Aorta (tissue), 5 donors: ENCODE data around the gene PCDHGA6. TPM values are rescaled to one million over a fixed set of nuclear protein-coding genes. Genes with fewer than 3 reads are reported as not detected.
"Not testable (repeated sequence)": the region's sequence is repeated elsewhere in the genome, so short reads cannot be mapped to it uniquely, and the experiment has no call there.

ENCODE experiments used
- ATAC-seq: fragments of 200-7000 bp; cut with Tn5 transposase; one replicate; pipeline ENCODE4 v1.9.1; 2022; ENCODE audit warnings: moderate library complexity; ENCODE audit not compliant: low FRiP score
- DNase-seq, 2 donors: peaks; one replicate each; pipeline ENCODE4 v3.0.0-alpha.2; 2020
- H3K27ac ChIP-seq, 2 donors: one replicate each; pipeline ENCODE4 v1.5.1; 2013; ENCODE audit warnings: low read length in 2 of 2, mild to moderate bottlenecking in 2 of 2, moderate library complexity in 2 of 2, control low read depth in 1 of 2, inconsistent platforms in 1 of 2, low read depth in 1 of 2
- H3K27me3 ChIP-seq, 2 donors: one replicate each; pipeline ENCODE4 v1.6.1; 2013; ENCODE audit warnings: control low read depth in 1 of 2, low read length in 1 of 2, mild to moderate bottlenecking in 1 of 2, moderate library complexity in 1 of 2; ENCODE audit not compliant: insufficient read depth in 2 of 2, control insufficient read depth in 1 of 2
- H3K36me3 ChIP-seq, 2 donors: one replicate each; pipeline ENCODE4 v1.6.1; 2013; ENCODE audit warnings: control low read depth in 1 of 2, low read length in 1 of 2, mild to moderate bottlenecking in 1 of 2; ENCODE audit not compliant: insufficient read depth in 2 of 2, control insufficient read depth in 1 of 2
- H3K4me1 ChIP-seq, 2 donors: one replicate each; pipeline ENCODE4 v1.6.1; 2013; ENCODE audit warnings: low read length in 2 of 2, control low read depth in 1 of 2, mild to moderate bottlenecking in 1 of 2, moderate library complexity in 1 of 2; ENCODE audit not compliant: insufficient read depth in 2 of 2, control insufficient read depth in 1 of 2
- H3K4me3 ChIP-seq, 2 donors: one replicate each; pipeline ENCODE4 v1.5.1; 2013; ENCODE audit warnings: low read length in 2 of 2, control low read depth in 1 of 2, mild to moderate bottlenecking in 1 of 2
- H3K9me3 ChIP-seq: one replicate; pipeline ENCODE4 v1.6.1; 2013; ENCODE audit warnings: mild to moderate bottlenecking, low read length; ENCODE audit not compliant: control insufficient read depth
- WGBS, 2 donors: extraction: QIAGEN DNeasy Blood & Tissue Kit; methylation state at CpG; one replicate each; pipeline ENCODE4 v1.1.7; 2013; 5-methylcytosine and 5-hydroxymethylcytosine counted together
- intact Hi-C, 2 donors: fragments of 100-400 bp; cut with DNase I; formaldehyde crosslinking; loops; one replicate each; pipeline versions ENCODE4 v1.14.2 to v1.15.0; 2022
- polyA plus RNA-seq, 2 donors: library from polyadenylated mRNA; stranded (reverse); fragments of 200-250 nt; gene quantifications; one replicate each; pipeline ENCODE4 v1.2.3, GENCODE V29; 2013
- total RNA-seq, 2 donors: library from RNA; stranded (reverse); fragmentation: NEBNext Ultra II Directional; extraction: Animal tissue kit (Norgen Biotek cat#: 25700); gene quantifications; one replicate each; pipeline ENCODE4 v1.2.1, GENCODE V29; 2021
- donor health status: healthy with polysubstance abuse.
- donor health status: Bipolar disorder and iron deficiency.
- donor health status: DM: no; HTN: no; CAD: no.
- donor health status: DM: no; HTN: no; CAD: no.
- donor health status: DM: yes; HTN: yes; CAD: no.

The PCDHGA6 gene
- total and polyA plus RNA-seq, 4 donors = 0.38 to 12.0 (median 6.4) TPM

DNA sequence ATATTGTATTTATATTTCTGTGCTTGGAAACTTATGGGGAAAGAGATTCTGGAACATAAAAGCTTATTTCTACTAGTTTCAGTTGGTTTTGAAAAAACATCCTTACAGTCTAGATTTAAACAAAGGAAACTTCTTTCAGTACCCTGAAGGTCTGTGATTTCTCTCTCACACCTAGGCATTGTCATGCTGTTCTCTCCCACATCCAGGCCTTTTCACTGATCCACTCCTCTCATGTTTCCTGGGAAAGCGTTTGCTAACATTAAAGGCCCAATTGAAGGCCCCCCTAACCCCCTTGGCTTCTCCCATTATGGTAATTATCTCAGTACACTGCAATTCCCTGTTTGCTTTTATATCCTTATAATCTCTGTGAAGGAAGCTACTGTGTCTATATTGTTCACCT is 30.9 kb upstream of the PCDHGA6 start:
- H3K4me1 ChIP-seq = no peaks in the 10 kb centered on the region
- peaks cover 0 to 1% of the 10 kb centered on the region in 2 donors for H3K27me3 ChIP-seq
- no peak overlapping the region for H3K27ac ChIP-seq
- H3K9me3 ChIP-seq = peaks cover 42% of the 10 kb centered on the region
- no peak overlapping the region for H3K4me3 ChIP-seq
- H3K36me3 ChIP-seq = no peaks in the 10 kb centered on the region
- WGBS, 2 donors = 9 to 24% methylated on average over 1 of the region's 1 CpG
- ATAC-seq (no peak), DNase-seq (no peak)
- intact Hi-C loops = no loop called here

- Histone ChIP-seq H3K9me3 (peaks cover 40% of the 10 kb centered on the region), H3K4me3 (peak within 1 kb of the TSS; percentile 29 to 35), H3K27me3 (peaks cover 0 to 1% of the 10 kb centered on the region in 2 donors), H3K27ac (no peak within 1 kb of the TSS), H3K36me3 (no peaks in the 10 kb centered on the region), H3K4me1 (no peaks in the 10 kb centered on the region)
- WGBS, 2 donors = 23 to 25% methylated on average over 9 of the region's 9 CpGs
- ATAC-seq = no peak
- intact Hi-C loops = no loop called here
- no peak for DNase-seq
These were observed 30.3 kb upstream of the PCDHGA6 start, which contains the start of gene PCDHGA3 for GRCh38 chr5:141343242-141343952. PCDHGA3 (plus strand) TSS chr5:141343829; CDS start chr5:141344034, 205 bp downstream.

DNA sequence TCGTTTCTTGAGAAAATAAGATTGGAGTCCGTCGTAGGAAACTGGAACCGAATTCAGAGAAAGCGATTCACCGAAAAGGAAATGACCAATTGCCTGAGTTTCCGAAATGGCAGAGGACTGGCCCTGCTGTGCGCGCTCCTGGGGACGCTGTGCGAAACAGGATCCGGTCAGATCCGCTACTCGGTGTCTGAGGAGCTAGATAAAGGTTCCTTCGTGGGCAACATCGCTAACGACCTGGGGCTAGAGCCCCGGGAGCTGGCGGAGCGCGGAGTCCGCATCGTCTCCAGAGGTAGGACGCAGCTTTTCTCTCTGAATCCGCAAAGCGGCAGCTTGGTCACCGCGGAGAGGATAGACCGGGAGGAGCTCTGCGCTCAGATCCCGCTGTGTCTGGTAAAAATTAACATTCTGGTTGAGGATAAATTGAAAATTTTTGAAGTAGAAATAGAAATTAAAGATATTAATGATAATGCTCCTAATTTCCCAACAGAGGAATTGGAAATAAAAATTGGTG is 29.7 kb upstream of the PCDHGA6 start:
- H3K27me3 ChIP-seq = peaks cover 0 to 1% of the 10 kb centered on the region in 2 donors
- WGBS, 2 donors = 19 to 23% methylated on average over 31 of the region's 31 CpGs
- H3K36me3 ChIP-seq = no peaks in the 10 kb centered on the region
- H3K4me3 ChIP-seq = peak overlapping the region; percentile 29 to 35
- ATAC-seq = no peak
- no peak for DNase-seq
- intact Hi-C loops = no loop called here
- H3K9me3 ChIP-seq = peaks cover 36% of the 10 kb centered on the region
- no peak overlapping the region for H3K27ac ChIP-seq
- H3K4me1 ChIP-seq = no peaks in the 10 kb centered on the region

DNA sequence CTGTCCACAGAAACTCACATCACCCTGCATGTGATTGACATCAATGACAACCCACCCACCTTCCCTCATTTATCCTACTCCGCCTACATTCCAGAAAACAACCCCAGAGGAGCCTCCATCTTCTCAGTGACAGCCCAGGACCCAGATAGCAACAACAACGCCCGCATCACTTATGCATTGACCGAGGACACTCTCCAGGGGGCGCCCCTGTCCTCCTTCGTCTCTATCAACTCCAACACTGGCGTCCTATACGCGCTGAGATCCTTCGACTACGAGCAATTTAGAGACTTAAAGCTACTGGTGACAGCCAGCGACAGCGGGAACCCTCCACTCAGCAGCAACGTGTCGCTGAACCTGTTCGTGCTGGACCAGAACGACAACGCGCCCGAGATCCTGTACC is 28.4 kb upstream of the PCDHGA6 start:
- Histone ChIP-seq H3K4me3 (no peak overlapping the region), H3K27me3 (peaks cover 0 to 1% of the 10 kb centered on the region in 2 donors), H3K4me1 (no peaks in the 10 kb centered on the region), H3K9me3 (peaks cover 36% of the 10 kb centered on the region), H3K27ac (no peak overlapping the region), H3K36me3 (no peaks in the 10 kb centered on the region)
- WGBS, 2 donors = 26 to 33% methylated on average over 20 of the region's 20 CpGs
- ATAC-seq (no peak), DNase-seq (no peak)
- intact Hi-C loops = no loop called here

DNA sequence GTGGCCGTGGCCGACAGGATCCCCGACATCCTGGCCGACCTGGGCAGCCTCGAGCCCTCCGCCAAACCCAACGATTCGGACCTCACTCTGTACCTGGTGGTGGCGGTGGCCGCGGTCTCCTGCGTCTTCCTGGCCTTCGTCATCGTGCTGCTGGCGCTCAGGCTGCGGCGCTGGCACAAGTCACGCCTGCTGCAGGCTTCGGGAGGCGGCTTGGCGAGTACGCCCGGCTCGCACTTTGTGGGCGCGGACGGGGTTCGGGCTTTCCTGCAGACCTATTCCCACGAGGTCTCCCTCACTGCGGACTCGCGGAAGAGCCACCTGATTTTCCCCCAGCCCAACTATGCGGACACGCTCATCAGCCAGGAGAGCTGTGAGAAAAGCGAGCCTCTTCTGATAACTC is 27.7 kb upstream of the PCDHGA6 start:
- H3K27me3 ChIP-seq, H3K27ac ChIP-seq, ATAC-seq, intact Hi-C loops, DNase-seq, H3K4me3 ChIP-seq, H3K36me3 ChIP-seq, H3K4me1 ChIP-seq: not testable (repeated sequence)
- peaks cover 33% of the 10 kb centered on the region for H3K9me3 ChIP-seq
- WGBS, 2 donors = 32 to 37% methylated on average over 26 to 29 of the region's 35 CpGs

GRCh38 chr5:141349917-141350619 is 23.6 kb upstream of the PCDHGA6 start, which contains the start of gene PCDHGB1:
PCDHGB1 (plus strand) TSS chr5:141350099; CDS start chr5:141350261, 162 bp downstream.
- WGBS, 2 donors = 21 to 23% methylated on average over 29 of the region's 29 CpGs
- DNase-seq (peak in 1 of 2 donors; percentile 62), ATAC-seq (no peak)
- intact Hi-C loops = loop anchor here in 1 of 2 donors (10.0 kb wide), 1 partner anchor 115 kb away; no protein-coding TSS in a partner anchor
- Histone ChIP-seq H3K36me3 (no peaks in the 10 kb centered on the region), H3K4me3 (no peak within 1 kb of the TSS), H3K27me3 (no peaks in the 10 kb centered on the region), H3K27ac (no peak within 1 kb of the TSS), H3K9me3 (peaks cover 34% of the 10 kb centered on the region), H3K4me1 (no peaks in the 10 kb centered on the region)

GRCh38 chr5:141351591-141351990 is 22.1 kb upstream of the PCDHGA6 start:
- ATAC-seq = no peak
- intact Hi-C loops = loop anchor here in 1 of 2 donors (10.0 kb wide), 1 partner anchor 117 kb away; no protein-coding TSS in a partner anchor
- DNase-seq = peak in 1 of 2 donors; percentile 44
- Histone ChIP-seq H3K4me1 (no peaks in the 10 kb centered on the region), H3K9me3 (peaks cover 35% of the 10 kb centered on the region), H3K4me3 (peak overlapping the region in 1 of 2 donors; percentile 38), H3K27ac (no peak overlapping the region), H3K36me3 (no peaks in the 10 kb centered on the region), H3K27me3 (no peaks in the 10 kb centered on the region)
- WGBS, 2 donors = 28 to 29% methylated on average over 27 to 36 of the region's 36 CpGs

- intact Hi-C loops = loop anchor here in 1 of 2 donors (10.0 kb wide), 1 partner anchor 120 kb away; no protein-coding TSS in a partner anchor
- Histone ChIP-seq H3K4me1 (no peaks in the 10 kb centered on the region), H3K27ac (no peak within 1 kb of the TSS), H3K27me3 (no peaks in the 10 kb centered on the region), H3K9me3 (peaks cover 40% of the 10 kb centered on the region), H3K4me3 (no peak within 1 kb of the TSS), H3K36me3 (no peaks in the 10 kb centered on the region)
- peak in 1 of 2 donors; percentile 59 for DNase-seq
- 7 to 15% methylated on average over 29 of the region's 29 CpGs for WGBS, 2 donors
- ATAC-seq = no peak
These were observed 18.7 kb upstream of the PCDHGA6 start, which contains the start of gene PCDHGA4 for GRCh38 chr5:141354900-141355469. PCDHGA4 (plus strand) TSS chr5:141355021; CDS start chr5:141355108, 87 bp downstream.
